Heart right ventricle (tissue), 16 donors: ENCODE results near the gene PMEPA1. TPM values are rescaled to one million over a fixed set of nuclear protein-coding genes. Genes with fewer than 3 reads are reported as not detected.

Experiments used
- ATAC-seq, 8 donors: fragments of 200-7000 bp; cut with Tn5 transposase; one replicate each; pipeline ENCODE4 v1.9.1; 2020; ENCODE audit warnings: mild to moderate bottlenecking in 8 of 8, moderate library complexity in 8 of 8, moderate number of reproducible peaks in 1 of 8
- DNase-seq, 2 donors: peaks; one replicate each; pipeline ENCODE4 v3.0.0-alpha.2; 2020
- H3K27ac ChIP-seq, 10 donors: fragments of 200-600 bp; sonication (generic) in 2 of 10; one replicate each; pipeline versions ENCODE4 v1.5.0 to v1.8.0; 2020 to 2022; ENCODE audit warnings: mild to moderate bottlenecking in 3 of 10
- H3K27me3 ChIP-seq, 7 donors: fragments of 200-600 bp; one replicate each; pipeline ENCODE4 v1.8.0; 2021 to 2022; ENCODE audit warnings: mild to moderate bottlenecking in 2 of 7
- H3K36me3 ChIP-seq, 9 donors: fragments of 200-600 bp; sonication (generic) in 1 of 9; one replicate each; pipeline versions ENCODE4 v1.5.0 to v1.8.0; 2020 to 2022; ENCODE audit warnings: mild to moderate bottlenecking in 2 of 9
- H3K4me1 ChIP-seq, 9 donors: fragments of 200-600 bp; sonication (generic) in 1 of 9; one replicate each; pipeline versions ENCODE4 v1.5.0 to v1.8.0; 2020 to 2022; ENCODE audit warnings: mild to moderate bottlenecking in 4 of 9
- H3K4me3 ChIP-seq, 10 donors: fragments of 200-600 bp; sonication (generic) in 2 of 10; one replicate each; pipeline versions ENCODE4 v1.5.0 to v1.8.0; 2020 to 2022; ENCODE audit warnings: mild to moderate bottlenecking in 7 of 10, moderate library complexity in 2 of 10
- H3K9me3 ChIP-seq, 11 donors: fragments of 200-600 bp in 10 of 11; sonication (generic) in 2 of 11; one replicate each; pipeline versions ENCODE4 v1.5.0 to v1.8.0; 2013 to 2022; ENCODE audit warnings: mild to moderate bottlenecking in 2 of 11, control low read depth in 1 of 11, moderate library complexity in 1 of 11
- CTCF ChIP-seq, 9 donors: fragments of 200-600 bp; sonication (generic) in 2 of 9; IDR thresholded peaks; one replicate each; pipeline versions ENCODE4 v1.5.0 to v1.8.0; 2021 to 2022; ENCODE audit warnings: antibody characterized with exemption in 9 of 9, mild to moderate bottlenecking in 5 of 9, moderate library complexity in 1 of 9
- WGBS, 2 donors: extraction: QIAGEN DNeasy Blood & Tissue Kit; methylation state at CpG; one replicate each; pipeline ENCODE4 v1.1.7; 2013; ENCODE audit warnings: inconsistent platforms in 1 of 2; 5-methylcytosine and 5-hydroxymethylcytosine counted together
- intact Hi-C, 10 donors: fragments of 100-400 bp; cut with DNase I; formaldehyde crosslinking; loops; one replicate each; pipeline versions ENCODE4 v1.11.1 to v1.14.2; 2022
- polyA plus RNA-seq, 2 donors: library from polyadenylated mRNA; stranded (reverse); fragments of 200-250 nt; gene quantifications; one replicate each; pipeline ENCODE4 v1.2.3, GENCODE V29; 2013
- total RNA-seq, 10 donors: library from RNA; stranded (reverse); fragmentation: NEBNext Ultra II Directional in 3 of 10; extraction: Animal tissue kit (Norgen Biotek cat#: 25700) in 3 of 10; gene quantifications; one replicate each; pipeline versions ENCODE4 v1.2.1 to v1.2.4, GENCODE V29; 2021 to 2023
- donor health status: Arrhythmogenic right ventricular cardiomyopathy.
- donor health status: ischemic (EF 13 %, LVEDD 7.1; RV severe dilation, severe dysfunction).
- donor health status: healthy with polysubstance abuse.
- donor health status: DM: no; HTN: yes; CAD: no.
- donor health status: DM: no; HTN: no; CAD: no.
- donor health status: ischemic (EF 25% LVEDD 6.9; RV normal size, moderate dysfunction).
- donor health status: ischemic (EF 25% LVEDD 5.7; RV mildly dilated, moderate dysfunction).
- donor health status: healthy.
- donor health status: DM: yes; HTN: yes; CAD: no.
- donor health status: Ischemic cardiomyopathy.
- donor health status: ischemic (EF 35%, LVEDD 5.7; RV mildly dilated, moderate dysfunction).
- donor health status: nonischemic (EF 11% LVEDD 7.7; RV severe dilation, severe dysfunction).
- donor health status: DM: yes; HTN: yes; CAD: no.
- donor health status: PGD.
- donor health status: ischemic (EF 29% LVEDD 5.4; RV normal size, mild dysfunction).
- donor health status: nonischemic (EF 23%, LVEDD 6.1; RV moderate dilation, normal function).

PMEPA1 gene
- total and polyA plus RNA-seq, 12 donors: 10.5 to 81.8 (median 30.4) TPM

- Histone ChIP-seq H3K4me3 (no peak overlapping the region), H3K27me3 (peaks cover 0 to 9% (median 0%) of the 10 kb centered on the region in 7 donors), H3K27ac (peak overlapping the region in 6 of 10 donors; percentile 7 to 55 (median 30)), H3K4me1 (peaks cover 18 to 88% (median 45%) of the 10 kb centered on the region in 9 donors), H3K36me3 (no peaks in the 10 kb centered on the region), H3K9me3 (no peaks in the 10 kb centered on the region)
- TF ChIP-seq CTCF (IDR thresholded peaks at IDR 0.05): no peak
- WGBS, 2 donors: 71 to 75% methylated on average over 28 of the region's 28 CpGs
- intact Hi-C loops: no loop called here
- DNase-seq (peak in 1 of 2 donors; percentile 50), ATAC-seq (peak in 4 of 8 donors; percentile 11 to 26 (median 14))
Measured at GRCh38 chr20:57682184-57683101, 27.4 kb downstream of the PMEPA1 start.

GRCh38 chr20:57680934-57681914 lies 28.6 kb downstream of the PMEPA1 start:
- ATAC-seq (no peak), DNase-seq (no peak)
- TF ChIP-seq CTCF (IDR thresholded peaks at IDR 0.05): no peak
- Histone ChIP-seq H3K4me3 (no peak overlapping the region), H3K36me3 (no peaks in the 10 kb centered on the region), H3K9me3 (no peaks in the 10 kb centered on the region), H3K27ac (no peak overlapping the region), H3K27me3 (peaks cover 0 to 9% (median 0%) of the 10 kb centered on the region in 7 donors), H3K4me1 (peaks cover 15 to 88% (median 33%) of the 10 kb centered on the region in 9 donors)
- intact Hi-C loops: no loop called here
- 86 to 89% methylated on average over 24 of the region's 24 CpGs for WGBS, 2 donors

GRCh38 chr20:57680131-57680716 lies 29.6 kb downstream of the PMEPA1 start:
- Histone ChIP-seq H3K9me3 (no peaks in the 10 kb centered on the region), H3K27me3 (peaks cover 0 to 9% (median 0%) of the 10 kb centered on the region in 7 donors), H3K36me3 (no peaks in the 10 kb centered on the region), H3K4me3 (no peak overlapping the region), H3K27ac (no peak overlapping the region), H3K4me1 (peaks cover 6 to 88% (median 26%) of the 10 kb centered on the region in 9 donors)
- WGBS, 2 donors: 62 to 66% methylated on average over 12 of the region's 12 CpGs
- TF ChIP-seq CTCF (IDR thresholded peaks at IDR 0.05): no peak
- DNase-seq: no peak
- intact Hi-C loops: no loop called here
- no peak for ATAC-seq

- ATAC-seq: no peak
- Histone ChIP-seq H3K4me1 (peaks cover 0 to 86% (median 20%) of the 10 kb centered on the region in 9 donors), H3K27ac (no peak overlapping the region), H3K27me3 (peaks cover 0 to 9% (median 0%) of the 10 kb centered on the region in 7 donors), H3K36me3 (no peaks in the 10 kb centered on the region), H3K9me3 (no peaks in the 10 kb centered on the region), H3K4me3 (no peak overlapping the region)
- 91 to 92% methylated on average over 6 of the region's 6 CpGs for WGBS, 2 donors
- no peak for TF ChIP-seq CTCF (IDR thresholded peaks at IDR 0.05)
- intact Hi-C loops: no loop called here
- DNase-seq: no peak
Measured at GRCh38 chr20:57679113-57679512, 30.7 kb downstream of the PMEPA1 start.
